GM19395 (cell line): ENCODE results near the gene CACNA1H.
"Not testable (repeated sequence)": the region's sequence is repeated elsewhere in the genome, so short reads cannot be mapped to it uniquely, and the experiment has no call there.

ENCODE experiments used
- ATAC-seq: cut with Tn5 transposase; IDR thresholded peaks from one replicate; pipeline ENCODE4 v1.9.1; 2021; ENCODE audit warnings: mild to moderate bottlenecking, moderate library complexity; ENCODE audit not compliant: unreplicated experiment

CACNA1H gene

DNA sequence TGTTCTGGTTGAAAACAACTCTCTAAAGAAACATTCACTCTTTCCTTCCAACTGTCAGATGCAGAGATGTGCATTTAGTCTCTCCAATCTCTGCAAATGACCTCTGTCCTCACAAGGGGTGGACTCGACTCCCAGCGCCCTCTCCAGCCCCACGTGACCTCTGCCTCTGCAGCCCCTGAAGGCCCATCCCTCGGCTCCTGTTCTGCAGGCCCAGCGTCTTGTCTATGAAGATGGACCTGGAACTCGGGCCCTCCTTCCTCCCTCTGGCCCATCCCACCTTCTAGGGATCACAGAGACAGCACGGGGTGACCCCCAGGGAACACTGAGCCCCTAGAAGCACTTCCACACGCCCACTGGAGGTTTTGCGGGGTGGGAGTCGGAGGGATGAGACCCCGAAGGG is 90.5 kb downstream of the CACNA1H start:
- ATAC-seq = not testable (repeated sequence)

DNA sequence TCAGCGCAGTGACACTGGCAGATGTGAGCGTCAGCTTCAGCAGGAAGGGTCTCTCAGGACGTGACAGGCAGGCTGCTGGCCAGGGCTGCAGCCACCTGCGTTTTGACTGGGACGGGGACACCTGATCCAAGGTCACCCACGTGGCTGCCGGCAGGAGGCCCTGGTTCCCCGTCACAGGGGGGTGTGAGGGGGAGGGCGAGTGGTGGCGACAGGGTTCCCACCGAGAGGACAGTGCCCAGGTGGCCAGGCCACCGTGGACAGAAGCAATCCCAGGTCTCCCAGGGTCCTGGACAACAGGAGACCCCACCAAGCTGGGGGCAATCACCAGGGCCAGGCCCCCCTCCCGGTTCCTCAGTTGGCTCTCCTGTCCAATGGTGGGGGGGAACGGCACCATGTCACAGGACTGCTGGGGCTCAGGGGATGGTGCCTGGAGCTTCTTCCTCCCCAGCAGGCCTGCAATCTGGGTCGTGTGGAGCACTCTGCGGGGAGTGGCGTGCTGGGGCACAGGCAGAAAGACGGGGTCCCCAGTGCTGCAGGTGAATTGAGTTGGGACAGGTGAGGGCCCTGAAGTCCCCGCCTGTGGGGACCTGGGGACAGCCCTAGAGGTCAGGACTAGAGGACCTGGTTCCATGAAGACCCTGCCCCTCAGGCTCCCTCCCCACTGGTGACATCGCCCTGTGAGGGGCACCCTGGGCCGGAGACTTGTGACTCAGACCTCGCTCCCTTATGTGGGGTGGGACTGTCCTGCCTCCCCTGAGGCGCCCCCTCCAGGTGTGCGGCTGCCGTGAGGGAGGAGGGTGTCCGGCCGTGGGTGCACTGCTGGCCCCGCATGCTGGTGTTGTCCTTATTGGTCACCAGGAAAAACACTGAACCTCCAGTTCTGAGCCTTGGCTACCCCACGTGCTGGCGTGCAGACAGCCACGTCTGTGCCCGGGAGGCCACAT is 91.3 kb downstream of the CACNA1H start:
- ATAC-seq = not testable (repeated sequence)

DNA sequence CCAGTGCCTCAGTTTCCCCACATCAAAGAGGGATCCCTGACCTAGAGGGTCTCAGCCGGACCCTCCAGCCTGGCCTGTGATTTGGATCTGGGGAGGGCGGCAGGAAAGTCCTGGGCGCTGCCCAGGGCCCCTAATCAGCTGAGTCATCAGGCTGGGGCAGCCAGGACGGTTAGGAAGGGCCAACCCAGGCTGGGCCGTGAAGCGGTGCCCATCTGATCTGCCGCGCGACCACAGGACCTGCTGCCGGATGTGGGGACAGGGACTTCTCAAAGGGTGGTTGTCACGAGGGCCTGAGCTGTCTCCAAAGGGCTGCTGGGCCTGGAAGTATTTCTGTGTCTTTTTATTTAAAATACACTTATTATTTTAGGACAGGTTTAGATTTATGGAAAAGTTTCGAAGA is 92.0 kb downstream of the CACNA1H start:
- no peak for ATAC-seq

DNA sequence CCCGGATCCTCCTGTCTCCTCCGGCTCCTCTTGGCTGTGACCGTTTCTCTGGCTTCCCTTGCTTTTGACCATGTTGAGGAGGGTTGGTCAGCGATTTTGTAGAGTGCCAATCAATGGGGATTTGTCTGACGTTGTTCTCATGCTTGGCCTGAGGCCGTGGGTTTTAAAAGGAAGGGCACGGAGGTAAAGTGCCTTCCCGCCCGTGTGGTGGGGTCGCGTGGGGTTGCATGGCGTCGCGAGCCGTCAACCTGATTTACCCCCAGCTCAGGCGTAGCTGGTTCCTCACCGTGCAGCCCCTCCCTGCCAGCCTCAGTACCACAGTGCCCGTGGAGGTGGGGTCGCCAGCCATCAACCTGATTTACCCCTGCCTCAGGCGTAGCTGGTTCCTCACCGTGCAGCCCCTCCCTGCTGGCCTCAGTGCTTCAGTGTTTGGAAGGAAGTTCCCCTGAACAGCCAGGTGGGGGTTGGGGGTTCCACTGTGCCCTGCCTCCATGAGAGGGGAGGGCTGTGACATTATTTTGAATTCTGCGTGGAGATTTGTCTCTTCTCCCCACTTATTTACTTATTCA is 92.6 kb downstream of the CACNA1H start:
- no peak for ATAC-seq

DNA sequence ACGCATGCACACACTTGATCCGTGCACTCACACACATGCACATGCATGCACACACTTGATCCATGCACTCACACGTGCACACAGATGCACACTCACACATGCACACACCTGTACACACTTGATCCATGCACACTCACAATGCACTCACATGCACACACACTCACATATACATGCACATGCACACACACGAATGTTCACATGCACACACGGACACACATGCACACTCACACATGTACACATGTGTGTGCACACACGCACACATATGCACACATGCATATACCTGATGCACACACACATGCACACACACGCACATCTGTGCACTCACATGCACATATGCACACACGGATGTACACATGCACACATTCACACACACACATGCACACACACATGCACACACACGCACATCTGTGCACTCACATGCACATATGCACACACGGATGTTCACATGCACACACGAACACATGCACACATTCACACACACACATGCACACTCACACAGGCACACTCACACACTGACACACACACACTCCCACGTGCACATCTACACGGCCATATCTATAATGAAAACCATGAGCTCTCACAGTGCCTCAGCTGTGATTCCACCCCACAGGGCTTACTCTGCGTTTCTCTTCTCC is 95.1 kb downstream of the CACNA1H start:
- not testable (repeated sequence) for ATAC-seq

DNA sequence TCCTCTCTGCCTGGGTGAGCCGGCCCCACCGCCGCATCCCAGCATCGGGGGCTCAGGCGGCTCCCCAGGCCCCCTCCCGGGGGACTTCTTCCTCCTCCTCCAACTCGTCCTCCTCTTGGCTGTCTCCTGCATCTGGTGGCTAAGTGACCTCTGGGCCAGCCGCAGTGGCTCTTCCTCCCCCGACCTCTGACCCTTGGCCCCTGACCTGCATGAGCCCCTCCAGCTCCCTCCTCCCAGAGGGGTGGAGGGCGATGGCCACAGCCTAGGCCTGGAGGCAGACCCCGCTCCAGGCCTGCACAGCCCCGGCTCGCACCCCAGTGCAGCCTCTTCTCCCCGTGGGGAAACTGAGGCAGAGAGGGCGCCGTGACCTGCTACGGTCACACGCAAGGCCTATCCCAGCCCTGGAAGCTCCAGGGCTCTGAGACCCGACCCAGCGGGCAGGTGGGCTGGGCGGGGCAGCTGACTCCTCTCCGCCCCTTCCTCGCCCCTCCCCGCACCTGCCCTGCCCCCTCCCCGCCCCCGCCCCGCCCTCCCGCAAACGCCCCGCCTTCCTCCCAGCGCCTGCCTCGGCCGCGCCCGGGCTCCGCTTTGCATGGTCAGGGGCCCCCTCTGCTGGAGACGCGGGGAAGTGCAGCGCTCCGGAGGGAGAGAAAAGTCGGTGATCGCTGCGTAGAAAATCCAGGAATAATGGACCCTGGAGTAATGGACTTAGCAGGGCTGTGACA is 96.3 kb downstream of the CACNA1H start:
- ATAC-seq = not testable (repeated sequence)

GRCh38 chr16:1253701-1254364 is 100.9 kb downstream of the CACNA1H start:
- ATAC-seq = not testable (repeated sequence)

- not testable (repeated sequence) for ATAC-seq
Observed at GRCh38 chr16:1254821-1255220, 101.9 kb downstream of the CACNA1H start.

GRCh38 chr16:1255276-1256122 is 102.6 kb downstream of the CACNA1H start, which contains the start of gene TPSD1:
Gene TPSD1, plus strand, starts transcription at chr16:1256069. Its CDS starts 212 bp downstream, at chr16:1256281.
- ATAC-seq = not testable (repeated sequence)

GRCh38 chr16:1256296-1256873 is 103.5 kb downstream of the CACNA1H start:
- not testable (repeated sequence) for ATAC-seq

- no peak for ATAC-seq
Observed at GRCh38 chr16:1256874-1257322, 104.0 kb downstream of the CACNA1H start.

DNA sequence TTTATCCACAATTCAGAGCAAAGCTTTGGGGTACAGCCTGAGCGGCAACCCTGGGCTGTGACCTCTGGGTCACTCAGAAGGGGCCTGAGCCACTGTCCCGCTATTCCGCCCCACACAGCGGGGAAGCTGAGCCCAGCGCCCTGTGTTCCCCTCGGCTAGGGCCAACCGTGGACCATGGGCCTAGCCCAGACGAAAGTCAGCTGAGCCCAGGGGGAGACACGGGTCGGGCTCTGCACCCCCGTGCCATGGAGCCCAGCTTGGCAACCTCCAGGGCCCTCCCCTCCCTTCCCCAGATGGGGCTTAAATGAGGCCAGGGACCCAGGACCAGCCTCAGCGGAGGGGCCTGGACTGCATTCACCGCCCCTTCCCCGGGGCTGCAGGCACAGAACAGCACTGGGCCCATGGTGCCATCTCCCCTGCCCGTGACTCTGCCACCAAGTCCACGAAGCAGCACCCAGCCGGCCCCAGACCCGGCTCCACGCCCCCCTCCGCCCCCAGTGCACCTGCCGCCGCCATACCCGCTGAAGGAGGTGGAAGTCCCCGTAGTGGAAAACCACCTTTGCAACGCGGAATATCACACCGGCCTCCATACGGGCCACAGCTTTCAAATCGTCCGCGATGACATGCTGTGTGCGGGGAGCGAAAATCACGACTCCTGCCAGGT is 104.8 kb downstream of the CACNA1H start:
- ATAC-seq = no peak

GRCh38 chr16:1258225-1258600 is 105.3 kb downstream of the CACNA1H start:
- ATAC-seq = no peak

DNA sequence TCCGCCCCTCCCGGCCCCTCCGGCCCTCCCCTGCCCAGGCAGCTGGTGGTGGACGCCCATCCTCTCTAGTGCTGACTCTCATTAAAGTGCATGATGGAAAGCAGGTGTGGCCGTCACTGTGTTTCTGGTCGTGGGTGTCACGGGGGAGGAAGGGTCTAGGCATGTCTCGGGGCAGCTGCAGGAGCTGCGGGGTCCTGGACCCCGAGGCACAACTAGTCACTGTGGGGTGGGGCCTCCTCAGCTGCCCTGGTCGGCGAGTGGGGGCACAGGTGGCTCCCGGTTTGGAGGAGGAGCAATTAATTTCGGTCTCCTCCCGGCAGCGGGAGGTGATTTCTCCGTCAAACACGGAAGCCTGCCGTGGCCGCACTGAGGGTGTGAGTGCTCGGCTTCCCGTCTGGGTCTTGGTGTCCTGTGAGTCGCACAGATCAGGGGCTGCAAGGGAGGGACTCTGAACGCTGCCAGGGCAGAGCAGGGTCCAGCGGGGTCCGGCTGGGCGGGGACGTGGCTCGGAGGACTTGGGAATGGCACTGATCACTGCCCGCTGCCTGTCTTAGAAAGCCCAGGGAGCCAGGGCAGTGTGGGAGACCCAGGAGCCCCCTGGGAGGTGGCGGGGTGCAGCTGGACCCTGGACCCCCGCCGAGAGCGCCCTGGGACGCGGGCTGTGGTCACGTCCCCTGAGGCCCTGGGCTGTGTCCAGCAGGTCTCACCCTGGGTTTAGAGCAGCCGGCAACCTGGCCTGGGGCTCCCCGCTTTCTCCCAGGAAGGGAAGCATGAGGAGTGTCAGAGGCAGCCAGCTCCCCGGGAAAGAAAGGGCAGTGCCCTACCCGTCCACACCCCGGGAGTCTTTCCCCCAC is 106.2 kb downstream of the CACNA1H start:
- ATAC-seq = no peak

DNA sequence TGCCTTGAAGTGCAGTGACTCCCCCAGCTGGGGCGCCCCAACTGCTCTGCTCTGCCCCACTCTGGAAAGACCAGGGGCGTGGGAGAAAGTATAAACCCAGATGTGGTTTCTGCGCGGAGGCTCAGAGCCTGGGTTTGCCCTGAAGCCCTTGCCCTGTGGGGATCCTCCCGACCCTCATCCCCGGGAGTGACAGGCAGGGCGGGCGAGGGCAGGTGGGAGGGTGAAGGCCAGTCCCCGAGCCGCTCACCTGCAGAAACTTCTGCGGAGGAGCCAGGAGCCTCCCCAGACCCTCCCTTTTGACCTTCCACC is 106.8 kb downstream of the CACNA1H start:
- ATAC-seq = no peak

DNA sequence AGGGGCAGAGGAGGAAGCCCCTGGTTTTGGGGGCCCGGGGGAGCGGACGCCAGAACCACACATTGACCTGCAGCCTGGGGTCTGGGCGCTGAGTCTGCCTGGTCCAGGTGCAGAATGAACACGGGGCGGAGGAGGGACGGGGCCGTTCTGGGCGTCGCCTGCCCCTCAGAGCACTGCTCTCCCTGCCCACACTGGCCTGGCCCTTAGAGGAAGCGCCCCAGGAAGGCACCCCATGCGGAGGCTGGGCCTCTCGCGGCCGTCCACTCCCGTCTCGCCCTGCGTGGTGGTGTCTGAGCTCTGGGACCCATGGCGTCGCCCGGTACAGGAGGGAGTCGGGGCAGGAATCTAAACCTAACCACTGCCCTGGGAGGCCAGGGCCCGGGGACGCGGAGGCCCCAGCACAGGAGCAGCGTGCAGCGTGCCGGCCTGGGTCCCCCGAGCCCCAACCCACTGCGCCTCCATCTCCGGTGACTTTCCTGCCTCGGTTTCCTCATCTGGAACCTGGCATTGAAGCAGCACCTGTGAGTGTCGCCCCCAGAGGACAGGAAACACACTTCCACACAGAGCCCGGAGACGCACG is 107.3 kb downstream of the CACNA1H start:
- ATAC-seq = no peak

DNA sequence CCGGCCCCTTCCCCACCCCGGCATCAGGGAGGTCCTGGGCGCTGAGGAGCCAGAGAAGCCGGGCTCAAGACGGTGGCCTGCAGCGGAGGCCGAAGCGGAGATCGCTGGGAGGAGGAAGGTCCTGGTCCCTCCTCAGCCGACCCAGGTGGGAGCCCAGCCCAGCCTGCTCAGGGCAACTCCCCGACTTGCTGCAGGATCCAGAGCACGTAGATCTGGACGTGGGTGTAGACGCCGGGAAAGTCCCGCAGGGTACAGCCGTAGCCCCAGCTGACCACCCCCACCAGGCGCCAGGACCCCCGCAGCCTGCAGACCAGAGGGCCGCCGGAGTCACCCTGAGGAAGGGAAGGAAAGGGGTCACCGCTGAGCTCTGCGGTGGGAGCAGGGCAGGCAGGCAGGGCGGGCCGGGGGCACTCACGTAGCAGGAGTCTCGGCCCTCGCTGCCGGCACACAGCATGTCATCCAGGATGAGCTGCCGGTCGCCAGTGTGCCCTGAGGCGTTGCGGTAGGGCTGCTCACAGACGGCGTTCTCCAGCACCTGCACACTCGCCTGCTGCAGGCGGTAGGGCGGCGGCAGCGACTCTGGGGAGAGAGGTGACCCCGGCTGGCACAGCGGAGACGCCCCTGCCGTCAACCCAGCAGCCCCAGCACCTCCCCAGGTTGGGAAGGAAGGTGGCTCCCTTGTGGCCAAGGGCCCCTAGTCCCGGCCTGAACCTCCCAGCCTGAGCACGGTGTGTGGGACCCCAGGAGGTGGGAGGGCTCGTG is 108.4 kb downstream of the CACNA1H start:
- no peak for ATAC-seq
